Astrocyte (in vitro differentiated cells and primary cell): ENCODE results near the gene C5AR1. TPM values are rescaled to one million over a fixed set of nuclear protein-coding genes. Genes with fewer than 3 reads are reported as not detected.
"Not testable (repeated sequence)": the region's sequence is repeated elsewhere in the genome, so short reads cannot be mapped to it uniquely, and the experiment has no call there.

Experiments
- DNase-seq: peaks from one replicate; pipeline ENCODE4 v3.0.0-alpha.2; 2010; ENCODE audit warnings: low read depth
- FAIRE-seq: peaks from 2 replicates; lab custom pipeline; 2011; peaks lifted over from hg19 to GRCh38; lab: Jason Lieb, UNC
- H2AFZ ChIP-seq: 2 replicates; pipeline ENCODE4 v1.6.0; 2012; ENCODE audit warnings: low read depth, low read length, inconsistent platforms
- H3K27ac ChIP-seq: 2 replicates; pipeline ENCODE4 v1.5.1; 2011; ENCODE audit warnings: low read depth, low read length, inconsistent platforms
- H3K27me3 ChIP-seq: 2 replicates; pipeline ENCODE4 v1.6.0; 2011; ENCODE audit warnings: low read length, inconsistent platforms; ENCODE audit not compliant: insufficient read depth
- H3K36me3 ChIP-seq: 2 replicates; pipeline ENCODE4 v1.5.1; 2011; ENCODE audit warnings: low read length, inconsistent platforms; ENCODE audit not compliant: insufficient read depth
- H3K4me1 ChIP-seq: 2 replicates; pipeline ENCODE4 v1.5.1; 2011; ENCODE audit warnings: low read length, inconsistent platforms; ENCODE audit not compliant: insufficient read depth
- H3K4me2 ChIP-seq: 2 replicates; pipeline ENCODE4 v1.6.0; 2012; ENCODE audit warnings: low read length, inconsistent platforms
- H3K4me3 ChIP-seq: 2 replicates; pipeline ENCODE4 v1.5.1; 2011; ENCODE audit warnings: low read depth, mild to moderate bottlenecking, low read length, inconsistent platforms; ENCODE audit not compliant: insufficient read depth
- H3K79me2 ChIP-seq: 2 replicates; pipeline ENCODE4 v1.6.0; 2012; ENCODE audit warnings: mild to moderate bottlenecking, low read length, inconsistent platforms; ENCODE audit not compliant: insufficient read depth
- H3K9ac ChIP-seq: 2 replicates; pipeline ENCODE4 v1.6.0; 2012; ENCODE audit warnings: mild to moderate bottlenecking, low read length, inconsistent platforms
- H3K9me3 ChIP-seq: 2 replicates; pipeline ENCODE4 v1.5.1; 2012; ENCODE audit warnings: low read depth, mild to moderate bottlenecking, low read length, inconsistent platforms; ENCODE audit not compliant: insufficient read depth
- H4K20me1 ChIP-seq: 2 replicates; pipeline ENCODE4 v1.6.0; 2012; ENCODE audit warnings: low read length, inconsistent platforms; ENCODE audit not compliant: insufficient read depth
- H3K27ac Mint-ChIP-seq: one replicate; pipeline ENCODE4 v1.8.0; 2021; ENCODE audit warnings: mild to moderate bottlenecking, mixed read lengths; ENCODE audit not compliant: unreplicated experiment
- H3K27me3 Mint-ChIP-seq: one replicate; pipeline ENCODE4 v1.8.0; 2021; ENCODE audit warnings: low read depth, mixed read lengths; ENCODE audit not compliant: unreplicated experiment
- H3K36me3 Mint-ChIP-seq: one replicate; pipeline ENCODE4 v1.8.0; 2021; ENCODE audit warnings: low read depth, mixed read lengths; ENCODE audit not compliant: unreplicated experiment
- H3K4me1 Mint-ChIP-seq: one replicate; pipeline ENCODE4 v1.8.0; 2021; ENCODE audit warnings: low read depth, mixed read lengths; ENCODE audit not compliant: unreplicated experiment
- H3K4me3 Mint-ChIP-seq: one replicate; pipeline ENCODE4 v1.8.0; 2021; ENCODE audit warnings: mild to moderate bottlenecking, moderate library complexity, mixed read lengths; ENCODE audit not compliant: unreplicated experiment
- H3K9me3 Mint-ChIP-seq: one replicate; pipeline ENCODE4 v1.8.0; 2021; ENCODE audit warnings: mild to moderate bottlenecking, mixed read lengths; ENCODE audit not compliant: unreplicated experiment
- EZH2 ChIP-seq: IDR thresholded peaks from 2 replicates; pipeline ENCODE4 v1.6.1; 2012; ENCODE audit warnings: mild to moderate bottlenecking, low read length, inconsistent platforms; ENCODE audit not compliant: insufficient read depth
- total RNA-seq: library from RNA; stranded (reverse); gene quantifications from 2 replicates; pipeline ENCODE4 v1.2.1, GENCODE V29; 2021
- TF ChIP-seq, protein P1 (sequence below): IDR thresholded peaks from 2 replicates; pipeline ENCODE4 v1.5.1; 2011; ENCODE audit warnings: low read depth, mild to moderate bottlenecking, inconsistent platforms, low read length, moderate library complexity; ENCODE audit not compliant: insufficient read depth

C5AR1 gene
- total RNA-seq, 1 donor from 2014 or later, result 4.6 TPM

DNA sequence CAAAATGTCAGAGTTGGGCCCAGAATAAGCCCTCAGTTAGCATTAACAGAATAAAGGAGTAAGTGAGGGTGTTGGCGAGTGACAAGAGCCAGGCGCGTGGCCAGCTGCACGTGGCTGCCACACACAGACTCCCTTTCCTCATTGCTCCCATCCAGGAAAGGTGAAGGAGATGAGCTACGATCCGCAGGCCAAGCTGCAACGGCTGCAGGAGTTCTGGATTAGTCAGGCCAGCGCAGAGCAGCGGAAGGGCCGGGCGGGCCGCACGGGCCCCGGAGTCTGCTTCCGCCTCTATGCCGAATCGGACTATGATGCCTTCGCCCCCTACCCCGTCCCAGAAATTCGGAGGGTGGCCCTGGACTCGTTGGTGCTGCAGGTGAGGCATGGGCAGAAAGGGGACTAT lies 52.7 kb downstream of the C5AR1 start:
- H3K79me2 ChIP-seq, result peaks cover 9% of the 10 kb centered on the region
- Mint-ChIP-seq H3K36me3 (peaks cover 28% of the 10 kb centered on the region), H3K27ac (no peak overlapping the region), H3K4me3 (no peak overlapping the region), H3K27me3 (no peaks in the 10 kb centered on the region), H3K4me1 (no peaks in the 10 kb centered on the region), H3K9me3 (no peaks in the 10 kb centered on the region)
- H2AFZ ChIP-seq, result no peak overlapping the region
- H3K9ac ChIP-seq, result no peak overlapping the region
- no peaks in the 10 kb centered on the region for H3K27me3 ChIP-seq
- FAIRE-seq, result no peak
- TF ChIP-seq, protein P1, sequence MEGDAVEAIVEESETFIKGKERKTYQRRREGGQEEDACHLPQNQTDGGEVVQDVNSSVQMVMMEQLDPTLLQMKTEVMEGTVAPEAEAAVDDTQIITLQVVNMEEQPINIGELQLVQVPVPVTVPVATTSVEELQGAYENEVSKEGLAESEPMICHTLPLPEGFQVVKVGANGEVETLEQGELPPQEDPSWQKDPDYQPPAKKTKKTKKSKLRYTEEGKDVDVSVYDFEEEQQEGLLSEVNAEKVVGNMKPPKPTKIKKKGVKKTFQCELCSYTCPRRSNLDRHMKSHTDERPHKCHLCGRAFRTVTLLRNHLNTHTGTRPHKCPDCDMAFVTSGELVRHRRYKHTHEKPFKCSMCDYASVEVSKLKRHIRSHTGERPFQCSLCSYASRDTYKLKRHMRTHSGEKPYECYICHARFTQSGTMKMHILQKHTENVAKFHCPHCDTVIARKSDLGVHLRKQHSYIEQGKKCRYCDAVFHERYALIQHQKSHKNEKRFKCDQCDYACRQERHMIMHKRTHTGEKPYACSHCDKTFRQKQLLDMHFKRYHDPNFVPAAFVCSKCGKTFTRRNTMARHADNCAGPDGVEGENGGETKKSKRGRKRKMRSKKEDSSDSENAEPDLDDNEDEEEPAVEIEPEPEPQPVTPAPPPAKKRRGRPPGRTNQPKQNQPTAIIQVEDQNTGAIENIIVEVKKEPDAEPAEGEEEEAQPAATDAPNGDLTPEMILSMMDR, result no peak
- TF ChIP-seq EZH2, result no peak
- H3K4me1 ChIP-seq, result peaks cover 5% of the 10 kb centered on the region
- H3K36me3 ChIP-seq, result peaks cover 31% of the 10 kb centered on the region
- DNase-seq, result no peak
- H4K20me1 ChIP-seq, result peaks cover 27% of the 10 kb centered on the region
- peaks cover 2% of the 10 kb centered on the region for H3K9me3 ChIP-seq
- no peak overlapping the region for H3K4me2 ChIP-seq
- H3K27ac ChIP-seq, result no peak overlapping the region
- H3K4me3 ChIP-seq, result no peak overlapping the region

DNA sequence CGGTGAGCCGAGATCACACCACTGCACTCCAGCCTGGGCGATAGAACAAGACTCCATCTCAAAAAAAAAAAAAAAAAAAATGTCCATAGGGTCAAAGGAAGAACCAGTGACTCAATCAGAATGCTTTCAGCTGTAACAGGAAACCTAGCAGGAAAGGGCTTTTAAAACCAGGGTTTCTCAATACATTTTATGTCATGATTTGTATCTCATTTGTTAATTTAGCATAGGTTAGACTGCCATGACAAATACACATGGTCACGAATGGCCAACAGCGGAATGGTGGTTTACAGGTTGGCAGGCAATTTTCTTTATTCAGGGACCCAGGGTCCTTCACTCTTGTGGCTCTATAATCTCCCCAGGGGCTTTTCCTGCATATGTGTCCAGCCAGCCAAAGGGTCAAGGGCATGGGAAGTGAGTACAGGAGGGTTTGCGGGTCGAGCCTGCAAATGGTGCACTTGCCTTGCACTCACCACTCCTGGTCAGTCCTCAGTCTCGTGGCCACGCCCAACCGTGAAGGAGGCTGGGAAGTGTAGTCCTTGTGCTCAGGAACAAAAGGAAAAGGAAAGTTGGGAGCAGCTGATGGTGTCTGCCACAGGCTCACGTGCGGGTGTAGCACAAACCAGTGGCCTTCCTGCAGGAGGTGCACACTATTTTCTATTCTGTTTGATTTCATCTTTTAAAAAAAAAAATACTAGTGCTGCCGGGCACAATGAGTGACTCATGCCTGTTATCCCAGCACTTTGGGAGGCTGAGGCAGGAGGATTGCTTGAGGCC lies 54.3 kb downstream of the C5AR1 start:
- Histone ChIP-seq H3K4me3 (no peak overlapping the region), H2AFZ (no peak overlapping the region), H3K9me3 (no peaks in the 10 kb centered on the region), H3K4me1 (peaks cover 5% of the 10 kb centered on the region), H3K79me2 (peaks cover 9% of the 10 kb centered on the region), H4K20me1 (peaks cover 26% of the 10 kb centered on the region), H3K4me2 (peak overlapping the region; percentile 49), H3K27ac (no peak overlapping the region), H3K27me3 (no peaks in the 10 kb centered on the region), H3K36me3 (peaks cover 27% of the 10 kb centered on the region), H3K9ac (no peak overlapping the region)
- Mint-ChIP-seq H3K27ac (peak overlapping the region; percentile 72), H3K27me3 (no peaks in the 10 kb centered on the region), H3K9me3 (no peaks in the 10 kb centered on the region), H3K36me3 (peaks cover 24% of the 10 kb centered on the region), H3K4me3 (no peak overlapping the region), H3K4me1 (no peaks in the 10 kb centered on the region)
- TF ChIP-seq EZH2, result no peak
- TF ChIP-seq, protein P1, result no peak
- no peak for FAIRE-seq
- DNase-seq, result no peak

DNA sequence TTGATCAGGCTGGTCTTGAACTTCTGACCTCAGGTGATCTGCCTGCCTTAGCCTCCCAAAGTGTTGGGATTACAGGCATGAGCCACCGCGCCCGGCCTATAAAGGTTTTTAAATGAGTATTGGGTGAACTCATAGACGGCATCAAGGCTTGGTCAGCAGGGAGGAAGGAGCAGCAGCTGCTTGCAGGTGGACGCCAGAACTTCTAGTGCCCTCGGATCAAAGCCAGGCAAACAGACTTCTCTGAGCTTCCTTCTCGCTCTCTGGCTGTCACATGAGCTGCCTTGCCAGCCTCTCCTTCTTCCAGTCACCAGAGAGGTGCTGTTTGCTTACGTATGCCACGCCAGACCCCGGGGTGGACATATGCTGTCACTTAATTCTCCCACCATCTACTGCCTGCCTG lies 55.8 kb downstream of the C5AR1 start:
- H3K27me3 ChIP-seq, FAIRE-seq, H3K27ac ChIP-seq, H2AFZ ChIP-seq, H3K79me2 ChIP-seq, H3K27ac Mint-ChIP-seq, H3K9ac ChIP-seq, H3K9me3 ChIP-seq, H3K4me1 Mint-ChIP-seq, H3K27me3 Mint-ChIP-seq, H3K4me3 ChIP-seq, H3K4me3 Mint-ChIP-seq, H3K4me2 ChIP-seq, H3K9me3 Mint-ChIP-seq, DNase-seq: not testable (repeated sequence)
- peaks cover 24% of the 10 kb centered on the region for H3K36me3 Mint-ChIP-seq
- H3K4me1 ChIP-seq, result peaks cover 13% of the 10 kb centered on the region
- H3K36me3 ChIP-seq, result peaks cover 19% of the 10 kb centered on the region
- H4K20me1 ChIP-seq, result peaks cover 36% of the 10 kb centered on the region
